ENCODE results near the gene GRK6. TPM values are rescaled to one million over a fixed set of nuclear protein-coding genes. Genes with fewer than 3 reads are reported as not detected.

GRK6 gene
- total RNA-seq, 2 donors from 2014 or later: 108 to 130 TPM

DNA sequence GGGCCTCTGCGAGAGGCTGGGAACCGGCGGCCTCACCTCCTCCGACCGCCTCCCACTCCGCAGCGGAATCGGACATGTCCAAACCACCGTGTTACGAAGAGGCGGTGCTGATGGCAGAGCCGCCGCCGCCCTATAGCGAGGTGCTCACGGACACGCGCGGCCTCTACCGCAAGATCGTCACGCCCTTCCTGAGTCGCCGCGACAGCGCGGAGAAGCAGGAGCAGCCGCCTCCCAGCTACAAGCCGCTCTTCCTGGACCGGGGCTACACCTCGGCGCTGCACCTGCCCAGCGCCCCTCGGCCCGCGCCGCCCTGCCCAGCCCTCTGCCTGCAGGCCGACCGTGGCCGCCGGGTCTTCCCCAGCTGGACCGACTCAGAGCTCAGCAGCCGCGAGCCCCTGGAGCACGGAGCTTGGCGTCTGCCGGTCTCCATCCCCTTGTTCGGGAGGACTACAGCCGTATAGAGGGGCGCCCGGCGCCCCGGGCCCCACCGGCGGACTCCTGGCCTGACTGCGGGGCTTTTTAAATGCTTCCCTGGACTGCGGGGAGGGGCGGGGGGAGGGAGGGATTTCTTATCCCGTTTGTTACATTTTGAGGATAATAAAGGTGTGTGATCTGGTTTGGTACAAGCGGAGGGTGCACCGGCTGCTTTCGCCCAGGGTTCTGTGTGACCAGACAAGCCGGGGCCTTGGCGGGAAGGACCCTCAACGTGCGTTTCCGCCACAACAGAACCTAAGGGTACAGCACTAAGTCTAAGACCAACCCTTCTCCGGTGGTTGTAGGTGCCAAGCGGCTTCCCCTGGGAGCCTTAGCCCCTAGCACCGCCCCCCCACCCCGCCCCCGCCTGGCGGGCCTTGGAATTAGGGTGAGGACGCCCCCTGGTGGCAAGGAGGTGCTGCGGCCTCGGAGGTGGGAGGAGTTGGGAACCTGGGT is 29.4 kb downstream of the GRK6 start:
- Mint-ChIP-seq H3K36me3 (ENCODE audit: low read depth) (no peaks in the 10 kb centered on the region), H3K27me3 (no peaks in the 10 kb centered on the region), H3K27ac (peak overlapping the region; percentile 69), H3K4me1 (no peaks in the 10 kb centered on the region), H3K9me3 (no peaks in the 10 kb centered on the region), H3K4me3 (peak overlapping the region; percentile 66)
- peak; percentile 44 for ATAC-seq (replicated peaks)

DNA sequence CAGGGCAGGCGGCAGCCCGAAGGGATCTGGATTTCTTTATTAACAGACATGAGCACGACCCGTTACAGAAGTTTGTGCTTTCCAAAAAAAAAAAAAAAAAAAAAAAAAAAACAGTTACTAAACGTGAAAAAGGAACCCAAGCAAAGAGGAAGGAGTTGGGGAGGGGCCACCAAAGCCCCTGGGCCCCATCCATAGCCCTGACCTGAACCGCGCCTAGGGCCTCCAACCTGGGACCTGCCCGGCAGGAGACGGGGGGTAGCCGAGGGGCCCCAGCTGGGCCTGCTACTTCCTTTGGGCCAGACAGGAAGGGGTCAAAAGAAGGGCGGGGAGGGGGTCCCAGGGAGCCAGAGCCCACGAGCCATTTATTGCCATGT is 30.1 kb downstream of the GRK6 start:
- ATAC-seq (replicated peaks): no peak
- Mint-ChIP-seq H3K27me3 (no peaks in the 10 kb centered on the region), H3K9me3 (no peaks in the 10 kb centered on the region), H3K4me3 (peak overlapping the region; percentile 66), H3K27ac (peak overlapping the region; percentile 69), H3K36me3 (ENCODE audit: low read depth) (no peaks in the 10 kb centered on the region), H3K4me1 (peaks cover 4% of the 10 kb centered on the region)

DNA sequence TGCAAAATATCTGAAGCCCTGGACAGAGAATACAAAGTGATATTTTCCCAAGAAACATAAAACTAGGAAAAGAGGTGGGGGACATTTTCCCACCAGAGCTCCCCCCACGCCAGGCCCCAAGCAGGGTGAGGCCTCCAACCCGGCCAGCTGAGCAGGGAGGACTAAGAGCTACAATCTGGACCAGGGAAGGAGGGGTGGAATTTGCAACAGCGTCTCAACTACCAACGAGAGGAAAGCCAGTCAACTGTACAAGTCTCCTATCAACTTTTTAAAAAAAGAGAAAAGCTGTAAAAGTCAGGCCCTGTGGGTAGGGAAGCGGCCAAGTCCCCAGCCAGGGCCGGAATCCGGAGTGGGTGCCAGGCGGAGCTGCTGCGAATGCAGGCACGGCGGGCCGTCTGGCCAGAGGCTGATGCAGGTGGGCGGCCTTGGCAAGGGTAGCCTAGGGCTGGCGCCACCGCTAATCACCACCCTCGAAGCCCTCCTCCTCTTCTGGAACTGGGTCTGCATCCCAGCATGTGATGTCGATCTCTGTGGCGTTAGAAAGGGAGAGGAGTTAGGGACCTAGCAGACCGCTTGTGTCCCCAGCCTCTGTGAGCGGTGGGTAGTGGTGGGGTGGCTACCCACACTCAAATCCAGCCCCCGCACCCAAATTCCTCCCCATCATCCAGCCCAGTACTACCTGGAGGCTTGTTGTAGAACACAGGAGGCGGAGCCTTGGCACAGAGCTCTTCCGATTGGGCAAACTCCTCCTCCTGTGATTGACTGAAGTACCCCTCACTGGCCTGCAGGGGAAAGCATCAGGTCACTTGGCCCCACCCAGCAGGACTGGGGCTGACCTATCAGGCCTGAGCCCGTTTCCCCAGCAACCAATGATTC is 30.7 kb downstream of the GRK6 start:
- Mint-ChIP-seq H3K27me3 (no peaks in the 10 kb centered on the region), H3K36me3 (ENCODE audit: low read depth) (no peaks in the 10 kb centered on the region), H3K27ac (no peak overlapping the region), H3K4me3 (peak overlapping the region; percentile 66), H3K4me1 (peaks cover 5% of the 10 kb centered on the region), H3K9me3 (no peaks in the 10 kb centered on the region)
- ATAC-seq (replicated peaks): peak; percentile 33

DNA sequence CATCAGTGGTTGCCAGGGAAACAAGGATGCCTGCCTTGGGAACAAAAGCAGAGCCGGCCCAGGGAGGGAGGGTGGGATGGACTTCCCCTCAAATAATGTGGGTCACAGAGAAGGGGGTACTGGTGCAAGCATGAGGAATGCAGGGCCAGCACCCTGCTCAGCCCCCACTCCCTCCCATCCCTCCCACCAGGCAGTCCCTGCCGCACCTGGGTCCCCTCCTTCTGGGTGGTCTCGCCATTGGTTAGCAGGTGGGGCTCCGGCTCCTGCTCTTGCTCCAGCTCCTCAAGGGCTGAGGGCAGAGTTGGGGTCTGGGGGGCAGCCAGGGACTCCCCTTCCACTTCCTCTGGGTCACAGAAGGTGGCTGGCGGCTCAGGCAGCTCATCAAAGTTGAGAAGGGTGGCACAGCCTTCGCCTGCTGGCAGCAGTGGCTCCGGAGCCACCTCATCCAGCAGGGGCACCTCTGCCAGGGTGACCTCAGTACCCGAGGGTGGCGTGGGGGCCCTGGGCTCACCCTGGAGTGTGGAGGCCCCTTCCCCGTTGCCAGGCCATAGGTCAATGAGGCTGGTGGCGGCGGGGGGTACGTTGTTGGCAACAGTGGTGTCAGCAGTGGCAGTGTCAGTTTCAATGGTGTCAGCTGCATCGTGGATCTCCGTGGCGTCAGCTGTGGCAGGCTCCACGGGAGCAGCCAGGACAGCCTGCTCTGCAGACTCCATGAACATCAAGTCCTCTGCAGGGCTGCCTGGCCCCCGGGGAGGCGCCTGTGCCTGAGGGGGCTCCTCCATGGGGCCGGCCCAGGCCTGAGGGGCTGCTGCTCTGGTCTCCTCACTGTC is 31.6 kb downstream of the GRK6 start:
- Mint-ChIP-seq H3K4me3 (no peak overlapping the region), H3K36me3 (ENCODE audit: low read depth) (no peaks in the 10 kb centered on the region), H3K9me3 (no peaks in the 10 kb centered on the region), H3K4me1 (peaks cover 5% of the 10 kb centered on the region), H3K27me3 (no peaks in the 10 kb centered on the region), H3K27ac (no peak overlapping the region)
- ATAC-seq (replicated peaks): no peak

DNA sequence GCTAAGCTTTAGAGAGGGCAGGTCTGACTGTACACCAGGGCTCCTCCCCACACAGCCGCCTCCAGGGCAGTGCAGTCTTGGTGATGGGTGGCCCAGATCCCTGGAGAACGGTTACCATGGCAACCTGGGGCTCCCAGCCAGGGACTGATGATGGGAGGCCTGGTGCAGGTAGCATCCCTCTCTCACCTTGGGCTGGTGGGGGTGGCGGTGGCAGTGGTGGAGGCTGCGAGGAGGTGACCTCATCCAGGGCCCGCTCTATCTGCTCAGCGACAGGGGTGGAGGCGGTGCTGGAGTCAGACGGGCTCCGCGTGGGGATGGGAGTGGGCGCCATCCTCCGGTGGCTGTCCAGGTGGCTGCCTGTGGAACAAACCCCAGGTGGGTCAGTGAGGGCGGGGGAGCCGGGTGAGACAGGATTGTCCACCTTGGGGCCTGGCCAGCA is 32.5 kb downstream of the GRK6 start:
- Mint-ChIP-seq H3K4me1 (peaks cover 5% of the 10 kb centered on the region), H3K4me3 (no peak overlapping the region), H3K9me3 (no peaks in the 10 kb centered on the region), H3K27me3 (no peaks in the 10 kb centered on the region), H3K36me3 (ENCODE audit: low read depth) (no peaks in the 10 kb centered on the region), H3K27ac (no peak overlapping the region)
- ATAC-seq (replicated peaks): no peak

DNA sequence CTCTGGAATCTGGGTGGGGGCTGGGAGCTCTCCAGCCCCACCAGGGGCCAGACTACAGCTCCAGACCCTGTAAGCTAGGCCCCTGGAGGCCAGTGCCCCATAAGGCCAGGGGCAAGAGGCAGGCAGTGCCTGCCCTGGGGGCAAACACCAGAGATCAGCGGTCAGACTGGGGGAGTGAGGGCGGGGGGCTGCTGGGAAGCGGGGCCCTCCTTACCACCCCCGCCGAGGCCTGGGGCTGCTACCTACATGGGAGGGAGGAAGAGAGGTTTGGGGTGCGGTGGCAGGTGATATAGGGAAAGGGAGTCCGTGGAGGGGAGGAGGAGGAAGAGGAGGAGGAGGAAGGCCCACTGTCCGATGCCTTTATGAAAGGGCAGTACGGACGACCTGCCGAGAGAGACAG is 32.9 kb downstream of the GRK6 start:
- Mint-ChIP-seq H3K4me1 (peaks cover 5% of the 10 kb centered on the region), H3K36me3 (ENCODE audit: low read depth) (no peaks in the 10 kb centered on the region), H3K9me3 (no peaks in the 10 kb centered on the region), H3K4me3 (no peak overlapping the region), H3K27me3 (no peaks in the 10 kb centered on the region), H3K27ac (no peak overlapping the region)
- no peak for ATAC-seq (replicated peaks)

DNA sequence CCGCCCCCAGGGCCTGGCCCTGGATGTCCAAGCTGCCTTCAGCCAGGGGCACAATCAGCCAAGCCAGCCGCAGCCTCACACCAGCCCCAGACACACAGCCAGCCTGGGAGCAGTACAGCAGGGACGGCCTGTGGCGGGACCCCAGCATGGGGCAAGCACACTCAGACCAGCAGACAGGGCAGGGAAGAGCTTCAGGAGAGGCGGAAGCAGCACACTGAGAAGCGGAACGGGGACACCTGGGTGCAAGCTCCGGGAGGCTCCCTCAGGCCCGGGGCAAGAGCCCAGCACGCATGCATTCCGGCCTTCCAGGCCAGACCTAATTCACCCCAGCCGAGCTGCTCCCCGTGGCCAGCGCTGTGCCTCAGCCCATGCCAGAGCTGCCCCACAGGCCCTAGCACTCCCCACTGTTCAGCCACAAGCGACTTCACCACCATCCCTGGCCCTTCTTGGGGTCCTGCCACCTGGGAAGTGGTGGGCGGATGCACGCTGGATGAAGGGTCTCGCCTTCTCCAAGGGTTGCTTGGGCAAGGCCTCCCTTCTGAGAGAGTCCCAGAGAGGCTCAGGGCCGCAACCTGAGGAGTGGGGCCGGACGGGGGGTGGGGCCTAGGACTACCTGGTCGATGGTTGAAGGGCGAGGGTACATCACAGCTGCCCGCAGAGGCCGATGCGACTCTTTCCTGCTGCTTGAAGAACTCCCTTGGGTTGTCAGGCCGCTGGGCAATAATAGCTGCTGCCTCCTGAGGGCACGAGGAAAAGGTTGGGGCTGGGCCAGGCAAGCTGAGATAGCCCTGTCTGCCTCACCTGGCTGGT is 33.5 kb downstream of the GRK6 start:
- ATAC-seq (replicated peaks): no peak
- H3K9me3 Mint-ChIP-seq: no peaks in the 10 kb centered on the region
- no peaks in the 10 kb centered on the region for H3K36me3 Mint-ChIP-seq (ENCODE audit: low read depth)
- H3K27ac Mint-ChIP-seq: no peak overlapping the region
- peaks cover 5% of the 10 kb centered on the region for H3K4me1 Mint-ChIP-seq
- no peaks in the 10 kb centered on the region for H3K27me3 Mint-ChIP-seq
- H3K4me3 Mint-ChIP-seq: no peak overlapping the region

DNA sequence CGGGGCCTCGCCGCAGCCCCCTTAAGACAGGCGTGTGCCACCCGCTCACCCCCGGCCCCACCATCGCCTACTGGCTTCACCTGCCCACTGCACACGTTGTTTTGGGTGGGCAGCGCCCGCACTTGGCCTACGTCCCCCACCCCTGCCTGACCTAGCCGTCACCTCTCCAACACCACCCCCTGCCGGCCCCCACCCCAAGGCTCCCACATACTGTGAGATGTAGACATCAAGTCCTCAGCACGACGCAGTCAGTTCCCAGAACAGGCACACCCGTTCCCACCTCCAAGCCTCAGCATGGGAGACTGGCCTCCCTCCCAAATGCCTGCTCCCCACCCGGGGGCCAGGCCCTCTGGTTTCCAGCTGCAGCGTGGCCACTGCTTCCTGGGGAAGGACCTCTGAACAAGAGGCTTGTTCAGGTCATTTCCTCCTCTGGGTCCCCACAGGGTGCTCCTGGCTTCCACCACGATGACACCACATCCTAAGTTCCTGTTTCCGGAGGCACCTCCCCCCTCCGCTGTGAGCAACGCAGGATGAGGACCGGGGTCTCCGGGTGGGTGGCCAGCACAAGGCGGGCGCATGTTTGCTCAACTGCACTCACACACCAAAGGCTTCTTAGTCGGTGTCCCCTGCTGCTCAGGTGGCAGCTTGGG is 35.7 kb downstream of the GRK6 start:
- no peaks in the 10 kb centered on the region for H3K9me3 Mint-ChIP-seq
- ATAC-seq (replicated peaks): no peak
- H3K4me3 Mint-ChIP-seq: peak overlapping the region; percentile 33
- peaks cover 5% of the 10 kb centered on the region for H3K4me1 Mint-ChIP-seq
- H3K27me3 Mint-ChIP-seq: no peaks in the 10 kb centered on the region
- H3K36me3 Mint-ChIP-seq (ENCODE audit: low read depth): no peaks in the 10 kb centered on the region
- H3K27ac Mint-ChIP-seq: no peak overlapping the region

DNA sequence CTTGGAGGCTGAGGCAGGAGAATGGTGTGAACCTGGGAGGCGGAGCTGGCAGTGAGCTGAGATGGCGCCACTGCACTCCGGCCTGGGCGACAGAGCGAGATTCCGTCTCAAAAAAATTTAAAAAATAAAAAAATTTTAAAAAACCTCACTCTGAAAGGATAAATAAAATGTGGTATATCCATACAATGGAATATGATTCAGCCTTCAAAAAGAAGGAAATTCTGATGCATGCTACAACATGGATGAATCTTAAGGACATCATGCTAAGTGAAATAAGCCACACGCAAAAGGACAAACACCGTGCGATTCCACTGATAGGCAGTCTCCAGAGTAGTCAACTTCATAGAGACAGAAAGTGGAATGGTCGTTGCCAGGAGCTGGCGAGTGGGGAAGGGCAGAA is 38.6 kb downstream of the GRK6 start:
- no peak overlapping the region for H3K27ac Mint-ChIP-seq
- no peaks in the 10 kb centered on the region for H3K9me3 Mint-ChIP-seq
- no peak for ATAC-seq (replicated peaks)
- H3K36me3 Mint-ChIP-seq (ENCODE audit: low read depth): no peaks in the 10 kb centered on the region
- H3K4me1 Mint-ChIP-seq: peaks cover 5% of the 10 kb centered on the region
- no peak overlapping the region for H3K4me3 Mint-ChIP-seq
- H3K27me3 Mint-ChIP-seq: no peaks in the 10 kb centered on the region

DNA sequence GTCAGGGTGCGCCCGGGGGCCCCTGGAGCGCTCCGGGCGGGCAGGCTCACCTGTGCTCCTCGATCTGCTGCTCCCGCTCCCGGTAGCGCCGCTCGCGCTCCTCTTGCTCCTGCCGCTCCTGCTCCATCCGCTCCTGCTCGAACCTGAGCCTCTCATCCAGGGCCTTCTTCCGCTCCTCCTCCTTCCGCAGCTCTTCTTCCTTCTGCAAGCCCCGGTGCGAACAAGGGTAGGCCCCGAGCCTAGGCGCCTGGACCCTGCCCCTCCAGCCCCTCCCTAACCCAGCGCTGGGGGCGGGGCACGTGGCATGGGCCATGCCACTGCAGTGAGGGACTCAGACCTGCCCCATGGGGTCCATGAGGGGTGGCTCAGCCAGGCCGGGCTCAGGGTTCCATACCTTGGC is 40.4 kb downstream of the GRK6 start:
- H3K4me1 Mint-ChIP-seq: no peaks in the 10 kb centered on the region
- H3K9me3 Mint-ChIP-seq: no peaks in the 10 kb centered on the region
- no peak for ATAC-seq (replicated peaks)
- H3K4me3 Mint-ChIP-seq: no peak overlapping the region
- H3K27me3 Mint-ChIP-seq: no peaks in the 10 kb centered on the region
- no peak overlapping the region for H3K27ac Mint-ChIP-seq
- H3K36me3 Mint-ChIP-seq (ENCODE audit: low read depth): no peaks in the 10 kb centered on the region

DNA sequence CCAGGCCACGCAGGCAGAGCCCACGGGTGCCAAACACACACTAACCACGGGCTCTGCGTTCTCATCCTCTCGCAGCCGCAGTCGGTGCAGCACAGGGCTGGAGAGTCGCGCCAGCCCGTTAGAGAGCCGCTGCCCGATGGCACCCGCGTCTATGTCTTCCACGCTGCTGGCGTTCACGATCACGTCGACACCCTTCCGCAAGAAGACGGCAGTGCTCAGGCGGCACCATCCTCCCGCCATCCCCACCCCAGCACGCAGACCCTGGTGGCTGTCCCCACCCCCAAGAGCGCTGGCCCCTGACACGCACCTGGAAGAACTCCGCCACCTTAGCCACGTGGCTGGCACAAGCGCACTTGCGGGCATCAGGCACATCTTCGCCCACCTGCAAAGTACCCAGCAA is 41.0 kb downstream of the GRK6 start:
- H3K27ac Mint-ChIP-seq: no peak overlapping the region
- ATAC-seq (replicated peaks): no peak
- no peaks in the 10 kb centered on the region for H3K27me3 Mint-ChIP-seq
- no peaks in the 10 kb centered on the region for H3K9me3 Mint-ChIP-seq
- no peak overlapping the region for H3K4me3 Mint-ChIP-seq
- no peaks in the 10 kb centered on the region for H3K4me1 Mint-ChIP-seq
- no peaks in the 10 kb centered on the region for H3K36me3 Mint-ChIP-seq (ENCODE audit: low read depth)

DNA sequence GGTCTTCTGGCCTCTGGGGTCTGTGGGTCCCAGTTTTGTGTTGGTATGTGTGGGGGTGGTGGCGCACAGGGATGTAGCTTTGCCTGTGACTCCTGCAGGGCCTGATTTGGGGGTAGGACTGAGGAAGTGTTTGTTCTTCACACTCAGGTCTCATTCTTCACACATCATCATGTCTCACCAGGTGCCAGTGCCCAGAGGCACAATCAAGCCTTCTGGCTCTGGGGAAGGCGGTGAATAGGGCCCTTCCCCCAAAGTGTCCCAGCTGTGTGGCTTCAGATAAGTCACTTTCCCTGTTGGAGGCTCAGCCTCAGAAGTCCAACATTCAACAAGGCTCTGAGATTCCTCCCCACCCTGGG is 41.8 kb downstream of the GRK6 start:
- no peak overlapping the region for H3K4me3 Mint-ChIP-seq
- H3K9me3 Mint-ChIP-seq: no peaks in the 10 kb centered on the region
- H3K4me1 Mint-ChIP-seq: no peaks in the 10 kb centered on the region
- H3K36me3 Mint-ChIP-seq (ENCODE audit: low read depth): no peaks in the 10 kb centered on the region
- H3K27me3 Mint-ChIP-seq: no peaks in the 10 kb centered on the region
- no peak overlapping the region for H3K27ac Mint-ChIP-seq
- no peak for ATAC-seq (replicated peaks)
